NB4 (cell line): ENCODE results near the gene QSOX1.

Source experiments
- DNase-seq: peaks from one replicate; pipeline ENCODE4 v3.0.0; 2010; ENCODE audit warnings: low read depth
- H3K4me3 ChIP-seq: one replicate; pipeline ENCODE4 v1.5.1; 2011; ENCODE audit warnings: mild to moderate bottlenecking, low read depth, low read length, moderate library complexity
- CTCF ChIP-seq: IDR thresholded peaks from one replicate; pipeline ENCODE4 v1.5.1; 2012; ENCODE audit warnings: low read depth, low read length
- MAX ChIP-seq: IDR thresholded peaks from 2 replicates; pipeline ENCODE4 v1.6.1; 2011; ENCODE audit warnings: low read depth, low read length
- MYC ChIP-seq: IDR thresholded peaks from 2 replicates; pipeline ENCODE4 v1.6.1; 2011; ENCODE audit warnings: low read depth, low read length
- POLR2A ChIP-seq: IDR thresholded peaks from 2 replicates; pipeline ENCODE4 v1.6.1; 2011; ENCODE audit warnings: mild to moderate bottlenecking; ENCODE audit not compliant: insufficient read length; ENCODE audit errors: extremely low read depth

QSOX1 gene

DNA sequence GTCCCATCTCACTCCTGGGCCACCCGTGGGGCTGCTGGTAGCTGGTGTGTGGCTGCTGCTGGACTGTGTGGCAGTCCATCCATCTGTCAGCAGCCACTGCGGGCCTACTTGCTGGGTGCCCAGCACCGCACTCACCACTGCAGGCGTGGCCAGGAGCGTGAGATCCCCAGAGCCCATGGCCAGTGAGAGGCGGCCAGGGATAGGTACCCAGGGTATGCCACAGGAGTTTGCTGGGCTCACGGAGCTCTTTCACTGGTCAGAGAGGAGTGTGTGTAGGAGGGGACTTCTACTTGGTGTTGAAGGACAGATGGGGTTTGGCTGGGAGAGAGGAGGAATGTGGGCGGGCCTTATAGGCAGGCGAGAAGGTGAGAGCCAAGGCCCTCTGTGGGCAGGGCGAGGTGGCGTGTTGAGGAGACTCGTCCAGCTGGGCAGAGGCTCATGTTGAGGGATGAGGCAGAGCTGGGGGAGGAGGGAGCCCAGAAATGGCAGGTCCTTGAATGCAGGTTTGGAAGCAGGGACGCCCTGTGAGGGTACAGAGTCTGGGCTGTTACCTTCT is 15.0 kb downstream of the QSOX1 start:
- TF ChIP-seq CTCF: no peak
- no peak for TF ChIP-seq MAX
- no peak for TF ChIP-seq MYC
- TF ChIP-seq POLR2A: no peak
- no peak for DNase-seq
- no peak overlapping the region for H3K4me3 ChIP-seq

DNA sequence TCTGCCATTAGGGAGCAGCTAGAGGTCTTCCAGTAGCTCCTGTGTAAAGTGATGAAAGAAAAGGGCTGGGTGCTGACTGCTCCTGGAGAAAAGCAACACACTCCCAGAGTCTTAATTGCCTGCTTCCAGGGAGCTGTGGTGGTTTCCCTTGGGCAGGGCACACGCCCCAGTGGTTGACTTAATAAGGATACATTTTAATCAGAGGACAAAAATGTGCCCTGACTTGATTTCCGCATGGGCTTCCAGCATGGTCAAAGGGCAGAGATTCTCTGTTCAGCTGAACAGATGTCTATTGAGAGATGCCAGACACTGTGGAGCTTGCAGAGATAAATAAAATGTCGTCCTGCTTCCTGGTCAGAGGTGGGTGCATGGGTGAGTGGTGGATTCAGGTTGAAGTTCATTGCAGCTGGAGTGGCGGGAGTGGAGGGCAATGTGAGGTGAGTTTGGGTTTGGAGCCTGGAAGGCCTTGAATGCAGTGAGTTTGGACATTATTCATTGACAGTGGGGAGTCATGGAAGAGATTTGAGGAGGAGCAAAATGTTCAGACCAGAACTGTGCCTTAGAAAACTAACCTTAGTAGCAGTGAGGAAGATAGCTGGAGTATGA is 16.0 kb downstream of the QSOX1 start:
- DNase-seq: no peak
- H3K4me3 ChIP-seq: no peak overlapping the region
- TF ChIP-seq POLR2A: no peak
- no peak for TF ChIP-seq MAX
- TF ChIP-seq CTCF: no peak
- no peak for TF ChIP-seq MYC

DNA sequence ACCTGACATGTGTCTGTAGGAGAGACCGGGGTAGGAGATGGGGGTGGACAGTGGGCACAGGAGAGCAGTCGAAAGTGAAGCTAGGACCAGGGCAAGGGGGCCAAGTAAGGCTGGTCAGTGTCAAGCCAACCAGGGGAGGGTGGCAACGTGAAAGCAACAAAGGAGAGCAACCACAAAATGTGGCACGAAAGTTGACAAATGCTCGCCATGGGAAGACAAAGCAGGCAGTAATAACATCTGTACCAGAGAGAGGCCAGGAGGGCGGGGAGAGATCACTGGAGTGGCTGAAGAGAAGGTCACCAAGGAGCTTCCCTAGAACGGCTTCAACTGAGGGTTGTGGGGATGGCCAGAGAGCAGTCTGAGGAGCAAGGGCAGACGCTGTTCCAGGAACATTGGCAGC is 17.0 kb downstream of the QSOX1 start:
- no peak for DNase-seq
- TF ChIP-seq CTCF (no peak), MAX (no peak), MYC (no peak), POLR2A (no peak)
- no peak overlapping the region for H3K4me3 ChIP-seq

GRCh38 chr1:180173451-180173850 is 18.8 kb downstream of the QSOX1 start:
- no peak for DNase-seq
- TF ChIP-seq MYC (no peak), POLR2A (no peak), CTCF (no peak), MAX (no peak)
- H3K4me3 ChIP-seq: no peak overlapping the region

- TF ChIP-seq MAX (no peak), POLR2A (no peak), MYC (no peak), CTCF (no peak)
- H3K4me3 ChIP-seq: no peak overlapping the region
- DNase-seq: no peak
These were observed 19.3 kb downstream of the QSOX1 start for GRCh38 chr1:180173952-180174351.
